ENCODE measurements around the gene TRABD2B.
A peak's percentile ranks its signal among the peaks of the same experiment; 100 is the strongest.
"Not testable (repeated sequence)": the region's sequence is repeated elsewhere in the genome, so short reads cannot be mapped to it uniquely, and the experiment has no call there.

TRABD2B gene

GRCh38 chr1:47963568-47964358, 33.4 kb downstream of the TRABD2B start:
- no peak for DNase-seq

- DNase-seq = no peak
Observed at GRCh38 chr1:47962750-47963492, 34.3 kb downstream of the TRABD2B start.

- DNase-seq = not testable (repeated sequence)
Observed at GRCh38 chr1:47961835-47962234, 35.4 kb downstream of the TRABD2B start.

GRCh38 chr1:47956491-47956890, 40.7 kb downstream of the TRABD2B start:
- not testable (repeated sequence) for DNase-seq

GRCh38 chr1:47953661-47954060, 43.5 kb downstream of the TRABD2B start:
- DNase-seq = no peak

- DNase-seq = no peak
Observed at GRCh38 chr1:47951545-47952235, 45.5 kb downstream of the TRABD2B start.

- peak; percentile 77 for DNase-seq
Observed at GRCh38 chr1:47951026-47951425, 46.2 kb downstream of the TRABD2B start.

- DNase-seq = no peak
Observed at GRCh38 chr1:47950471-47950870, 46.7 kb downstream of the TRABD2B start.

- no peak for DNase-seq
Observed at GRCh38 chr1:47948126-47948525, 49.1 kb downstream of the TRABD2B start.

- no peak for DNase-seq
Observed at GRCh38 chr1:47947531-47947930, 49.7 kb downstream of the TRABD2B start.

GRCh38 chr1:47944561-47944960, 52.6 kb downstream of the TRABD2B start:
- no peak for DNase-seq

- DNase-seq = no peak
Observed at GRCh38 chr1:47942240-47942629, 55.0 kb downstream of the TRABD2B start.

GRCh38 chr1:47941609-47942239, 55.5 kb downstream of the TRABD2B start:
- DNase-seq = no peak

GRCh38 chr1:47940779-47941178, 56.4 kb downstream of the TRABD2B start:
- no peak for DNase-seq

GRCh38 chr1:47940326-47940725, 56.9 kb downstream of the TRABD2B start:
- no peak for DNase-seq

- DNase-seq = no peak
Observed at GRCh38 chr1:47938520-47938919, 58.7 kb downstream of the TRABD2B start.

GRCh38 chr1:47937586-47938254, 59.5 kb downstream of the TRABD2B start:
- DNase-seq = no peak

- no peak for DNase-seq
Observed at GRCh38 chr1:47936916-47937551, 60.2 kb downstream of the TRABD2B start.

- no peak for DNase-seq
Observed at GRCh38 chr1:47935856-47936255, 61.3 kb downstream of the TRABD2B start.

GRCh38 chr1:47935163-47935562, 62.0 kb downstream of the TRABD2B start:
- no peak for DNase-seq

GRCh38 chr1:47934243-47934805, 62.9 kb downstream of the TRABD2B start:
- DNase-seq = no peak

GRCh38 chr1:47932743-47933142, 64.4 kb downstream of the TRABD2B start:
- no peak for DNase-seq

Data from hippocampal formation (tissue), 2 donors.